Spleen (tissue), 7 donors: ENCODE results near the gene FMC1.

Experiments used
- CTCF ChIP-seq, 11 experiments: fragments of 200-600 bp in 7 of 11; fragments of 450-650 bp in 4 of 11; sonication (generic) in 4 of 11; IDR thresholded peaks in 8 of 11; conservative IDR thresholded peaks in 3 of 11; 1 replicate in 7 of 11; 2 replicates in 4 of 11; pipeline versions ENCODE4 v1.4.0 to v1.8.0; 2016 to 2021; ENCODE audit warnings: antibody characterized with exemption in 11 of 11, inconsistent platforms in 4 of 11, mild to moderate bottlenecking in 1 of 11
- POLR2A ChIP-seq, 3 donors: fragments of 450-650 bp; IDR thresholded peaks; one replicate each; pipeline ENCODE4 v1.5.1; 2017; ENCODE audit warnings: antibody characterized with exemption in 3 of 3, mild to moderate bottlenecking in 1 of 3
- POLR2AphosphoS5 ChIP-seq, 3 donors: sonication (generic); formaldehyde crosslinking; IDR thresholded peaks; one replicate each; pipeline ENCODE4 v1.5.1; 2017; ENCODE audit warnings: antibody characterized with exemption in 3 of 3
- donor health status: DM: no; HTN: no; CAD: no; lungs with moderate emphysema.
- donor health status: DM: no; HTN: no; CAD: no.
- donor health status: DM: no; HTN: no; CAD: no.

- TF ChIP-seq CTCF (IDR thresholded peaks at IDR 0.05 in 8 of 11, conservative IDR thresholded peaks at IDR 0.05 in 3 of 11): no peak
- no peak for TF ChIP-seq POLR2AphosphoS5 (IDR thresholded peaks at IDR 0.05)
- no peak for TF ChIP-seq POLR2A (IDR thresholded peaks at IDR 0.05)
Measured at GRCh38 chr7:139294951-139295575, 46.1 kb upstream of the FMC1 start.
